Fibroblast of villous mesenchyme (primary cell): ENCODE results near the gene NFAM1. TPM values are rescaled to one million over a fixed set of nuclear protein-coding genes. Genes with fewer than 3 reads are reported as not detected.

Experiments
- DNase-seq: peaks from one replicate; pipeline ENCODE4 v3.0.0-alpha.2; 2010; ENCODE audit warnings: low read depth
- H3K4me3 ChIP-seq: 2 replicates; pipeline ENCODE4 v1.5.1; 2011; ENCODE audit warnings: low read depth, mild to moderate bottlenecking, low read length
- total RNA-seq: library from RNA; depleted of rRNA; stranded (reverse); fragments of >200 nt; gene quantifications from 2 replicates; pipeline ENCODE4 v1.2.3, GENCODE V29; 2012
- TF ChIP-seq, protein P1 (sequence below): IDR thresholded peaks from 2 replicates; pipeline ENCODE4 v1.5.1; 2012; ENCODE audit warnings: low read depth, mild to moderate bottlenecking, low read length; ENCODE audit not compliant: insufficient read depth

The NFAM1 gene
- total RNA-seq, 1 donor = not detected

DNA sequence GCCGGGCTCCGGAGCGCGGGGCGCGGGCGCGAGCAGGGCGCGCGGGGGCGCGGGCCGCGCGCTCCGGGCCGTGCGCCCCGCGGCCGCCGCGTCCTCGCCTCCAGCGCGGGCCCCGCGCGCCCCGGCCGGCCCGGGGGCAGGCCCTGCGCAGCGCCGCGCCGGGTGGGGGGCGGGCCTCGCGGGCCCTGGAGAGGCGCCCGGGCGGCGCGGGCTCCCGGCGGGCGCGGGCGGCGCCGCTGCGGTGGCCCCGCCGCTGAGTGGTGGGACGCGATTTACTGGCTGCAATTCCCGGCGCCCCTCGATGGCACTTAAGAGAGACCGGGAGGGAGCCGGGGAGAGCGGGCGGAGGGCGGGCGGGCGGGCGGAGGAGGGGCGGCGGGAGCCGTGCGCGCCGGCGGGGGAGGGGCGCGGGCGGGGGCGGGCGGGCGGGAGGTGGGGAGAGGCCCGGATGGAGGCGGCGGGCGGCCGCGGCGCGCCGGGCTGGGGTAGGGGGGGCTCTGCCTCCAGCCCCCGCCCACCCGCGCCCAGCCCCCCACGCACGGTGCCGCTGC lies 88.6 kb downstream of the NFAM1 start:
- DNase-seq = no peak
- peak overlapping the region; percentile 30 for H3K4me3 ChIP-seq
- TF ChIP-seq, protein P1, sequence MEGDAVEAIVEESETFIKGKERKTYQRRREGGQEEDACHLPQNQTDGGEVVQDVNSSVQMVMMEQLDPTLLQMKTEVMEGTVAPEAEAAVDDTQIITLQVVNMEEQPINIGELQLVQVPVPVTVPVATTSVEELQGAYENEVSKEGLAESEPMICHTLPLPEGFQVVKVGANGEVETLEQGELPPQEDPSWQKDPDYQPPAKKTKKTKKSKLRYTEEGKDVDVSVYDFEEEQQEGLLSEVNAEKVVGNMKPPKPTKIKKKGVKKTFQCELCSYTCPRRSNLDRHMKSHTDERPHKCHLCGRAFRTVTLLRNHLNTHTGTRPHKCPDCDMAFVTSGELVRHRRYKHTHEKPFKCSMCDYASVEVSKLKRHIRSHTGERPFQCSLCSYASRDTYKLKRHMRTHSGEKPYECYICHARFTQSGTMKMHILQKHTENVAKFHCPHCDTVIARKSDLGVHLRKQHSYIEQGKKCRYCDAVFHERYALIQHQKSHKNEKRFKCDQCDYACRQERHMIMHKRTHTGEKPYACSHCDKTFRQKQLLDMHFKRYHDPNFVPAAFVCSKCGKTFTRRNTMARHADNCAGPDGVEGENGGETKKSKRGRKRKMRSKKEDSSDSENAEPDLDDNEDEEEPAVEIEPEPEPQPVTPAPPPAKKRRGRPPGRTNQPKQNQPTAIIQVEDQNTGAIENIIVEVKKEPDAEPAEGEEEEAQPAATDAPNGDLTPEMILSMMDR = no peak

DNA sequence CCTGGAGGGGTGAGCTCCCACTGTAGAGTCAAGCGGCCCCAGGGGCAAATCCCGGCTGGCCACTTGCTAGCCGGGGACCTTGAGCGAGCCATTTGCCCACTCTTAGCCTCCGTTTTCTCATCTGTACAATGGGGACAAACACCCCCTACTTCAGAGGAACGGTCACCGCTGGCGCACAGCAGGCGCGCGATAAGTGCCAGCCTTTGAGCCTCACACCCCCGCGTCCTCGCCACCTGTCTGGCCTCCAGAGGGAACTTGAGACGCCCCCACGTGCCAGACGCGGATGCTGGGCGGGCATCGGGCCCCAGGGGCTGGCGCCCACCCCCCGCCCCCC lies 89.1 kb downstream of the NFAM1 start:
- TF ChIP-seq, protein P1 = no peak

DNA sequence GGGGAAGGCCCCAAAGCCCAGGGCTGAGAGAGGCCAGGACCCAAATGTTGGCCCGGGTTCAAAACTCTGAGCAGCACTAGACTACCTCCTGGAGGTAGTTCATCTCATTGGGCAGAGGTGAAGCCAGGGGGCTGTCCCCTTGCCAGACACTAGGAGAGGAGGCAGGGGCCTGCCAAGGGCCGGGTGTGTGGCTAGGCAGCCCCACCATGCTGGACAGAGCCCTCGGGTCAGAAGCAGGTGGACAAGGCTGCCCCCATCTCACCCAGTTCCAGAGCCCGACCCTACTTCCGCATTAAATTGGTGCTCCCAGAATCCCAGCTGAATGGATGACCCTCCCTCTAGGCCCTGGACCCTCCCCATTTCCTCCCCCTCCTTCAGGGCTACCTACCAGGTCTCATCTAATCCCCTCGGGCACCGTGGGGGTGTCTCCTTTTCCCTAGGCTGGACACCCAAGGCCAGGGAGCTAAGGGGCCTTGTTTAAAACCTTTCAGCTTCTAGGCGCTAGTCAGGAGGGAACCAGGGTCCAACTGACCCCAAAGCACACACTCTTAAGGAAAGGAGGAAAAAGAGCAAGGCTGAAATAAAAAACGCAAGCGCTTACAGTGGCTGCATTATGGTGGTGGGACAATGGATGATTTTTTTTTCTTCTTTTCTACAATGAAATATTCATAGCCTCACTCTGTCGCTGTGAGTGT lies 89.6 kb downstream of the NFAM1 start:
- TF ChIP-seq, protein P1 = no peak
- no peak for DNase-seq
- H3K4me3 ChIP-seq = no peak overlapping the region

More for the DNA sequence above, 89.1 kb downstream of the NFAM1 start:
- no peak for DNase-seq
- peak overlapping the region; percentile 14 for H3K4me3 ChIP-seq

DNA sequence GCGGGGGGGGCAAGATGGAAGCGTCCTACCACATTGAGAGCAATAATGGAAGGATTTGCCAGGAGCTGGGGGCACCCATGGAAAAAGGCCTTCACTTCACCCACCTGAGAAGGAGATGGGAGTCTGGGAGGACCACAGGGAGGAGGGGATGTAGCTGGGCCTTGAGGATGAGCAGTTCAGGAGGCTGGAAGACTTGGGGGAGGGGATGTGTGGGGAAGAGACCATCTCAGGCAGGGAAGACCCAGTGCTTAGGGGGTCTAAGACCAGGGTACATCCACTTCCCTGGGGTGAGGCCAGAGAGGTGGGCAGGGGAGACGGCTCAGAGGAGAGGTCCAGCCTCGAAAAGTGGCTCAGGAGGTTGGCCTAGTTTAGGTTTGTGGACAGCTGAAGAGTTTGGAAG lies 90.4 kb downstream of the NFAM1 start:
- TF ChIP-seq, protein P1 = no peak
- no peak for DNase-seq
- H3K4me3 ChIP-seq = no peak overlapping the region

DNA sequence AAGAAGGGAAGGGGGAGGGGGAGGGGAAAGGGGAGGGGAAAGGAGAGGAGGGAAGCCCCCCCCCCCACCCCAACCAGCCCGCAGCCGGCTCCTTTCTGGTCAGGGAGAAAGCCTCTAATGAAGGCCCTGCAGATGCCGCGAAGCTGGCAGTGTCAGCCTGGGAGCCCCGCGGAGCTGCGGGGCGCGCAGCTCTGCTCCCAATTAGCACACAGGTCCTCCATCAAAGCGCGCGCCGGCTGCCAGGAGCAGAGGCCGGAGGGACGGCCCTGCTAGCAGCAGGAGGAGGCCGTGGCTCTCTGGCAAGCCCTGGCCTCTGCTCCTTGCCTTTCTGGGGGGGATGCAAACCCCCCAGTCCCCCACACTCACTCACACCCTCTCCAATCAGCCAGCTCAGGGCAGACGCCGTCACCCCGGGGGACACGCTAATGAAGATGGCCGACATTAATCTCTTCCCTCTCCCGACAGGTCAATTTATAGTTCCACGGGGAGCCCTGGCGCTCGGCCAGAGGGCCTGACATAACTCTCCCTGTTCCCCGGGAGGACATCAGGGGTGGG lies 91.3 kb downstream of the NFAM1 start:
- no peak overlapping the region for H3K4me3 ChIP-seq
- TF ChIP-seq, protein P1 = no peak
- no peak for DNase-seq

DNA sequence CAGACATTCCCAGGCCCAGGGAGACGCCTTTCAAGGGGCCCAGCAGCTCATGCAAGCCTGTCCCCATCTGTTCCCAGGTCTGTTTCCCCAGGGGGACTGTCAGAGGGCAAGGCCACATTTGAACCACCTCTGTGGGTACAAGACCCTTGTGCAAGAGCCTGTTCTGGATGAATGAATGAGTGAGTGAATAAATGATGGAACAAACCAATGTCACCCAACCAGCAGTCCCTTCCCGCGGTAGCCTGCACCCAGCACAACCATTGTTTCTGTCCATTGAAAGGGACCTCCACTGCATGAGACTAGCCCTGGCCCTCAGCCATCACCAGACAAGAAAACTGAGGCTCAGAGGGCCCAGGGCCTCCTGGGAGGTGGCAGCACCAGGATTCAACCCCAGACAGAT lies 92.1 kb downstream of the NFAM1 start:
- TF ChIP-seq, protein P1 = no peak
- no peak for DNase-seq
- H3K4me3 ChIP-seq = no peak overlapping the region
